Measurements from ENCODE around the gene USH2A. TPM values are rescaled to one million over a fixed set of nuclear protein-coding genes. Genes with fewer than 3 reads are reported as not detected.
A peak's percentile ranks its signal among the peaks of the same experiment; 100 is the strongest.

The USH2A gene
- total RNA-seq, 6 experiments from 2014 or later: 0.19 to 1.8 (median 0.81) TPM

- DNase-seq: no peak
- Histone ChIP-seq H3K27ac (no peak overlapping the region), H3K36me3 (no peaks in the 10 kb centered on the region), H3K9me3 (no peaks in the 10 kb centered on the region), H3K27me3 (no peaks in the 10 kb centered on the region), H3K4me3 (no peak overlapping the region), H3K4me1 (no peaks in the 10 kb centered on the region)
- TF ChIP-seq POLR2A (IDR thresholded peaks at IDR 0.05): no peak
- WGBS (ENCODE audit: insufficient coverage, low coverage, low lambda C conversion rate, missing lambda C conversion rate): 54% methylated on average over 2 of the region's 2 CpGs
- intact Hi-C loops (cut with DNase I): no loop called here
- ATAC-seq: no peak
Observed at GRCh38 chr1:216186816-216187215, 236.4 kb downstream of the USH2A start.

GRCh38 chr1:216186141-216186540 lies 237.1 kb downstream of the USH2A start:
- no peak for ATAC-seq
- H3K4me1 ChIP-seq: no peaks in the 10 kb centered on the region
- no peak for TF ChIP-seq CTCF (IDR thresholded peaks at IDR 0.05)
- no peak for TF ChIP-seq POLR2A (IDR thresholded peaks at IDR 0.05)
- no peaks in the 10 kb centered on the region for H3K9me3 ChIP-seq
- H3K27me3 ChIP-seq: no peaks in the 10 kb centered on the region
- H3K27ac ChIP-seq: no peak overlapping the region
- 64% methylated on average over 2 of the region's 2 CpGs for WGBS (ENCODE audit: insufficient coverage, low coverage, low lambda C conversion rate, missing lambda C conversion rate)
- no peak overlapping the region for H3K4me3 ChIP-seq
- DNase-seq: no peak
- no peaks in the 10 kb centered on the region for H3K36me3 ChIP-seq
- intact Hi-C loops (cut with DNase I): no loop called here

GRCh38 chr1:216184126-216184680 lies 239.0 kb downstream of the USH2A start:
- H3K27me3 ChIP-seq: no peaks in the 10 kb centered on the region
- DNase-seq (no peak), ATAC-seq (no peak)
- no peaks in the 10 kb centered on the region for H3K36me3 ChIP-seq
- no peaks in the 10 kb centered on the region for H3K4me1 ChIP-seq
- intact Hi-C loops (cut with DNase I): no loop called here
- WGBS (ENCODE audit: insufficient coverage, low coverage, low lambda C conversion rate, missing lambda C conversion rate): 62% methylated on average over 2 of the region's 2 CpGs
- TF ChIP-seq CTCF (IDR thresholded peaks at IDR 0.05): no peak
- TF ChIP-seq POLR2A (IDR thresholded peaks at IDR 0.05): no peak
- H3K9me3 ChIP-seq: no peaks in the 10 kb centered on the region
- H3K27ac ChIP-seq: no peak overlapping the region
- H3K4me3 ChIP-seq: no peak overlapping the region

GRCh38 chr1:216183454-216183853 lies 239.8 kb downstream of the USH2A start:
- Histone ChIP-seq H3K4me1 (no peaks in the 10 kb centered on the region), H3K36me3 (no peaks in the 10 kb centered on the region), H3K27me3 (no peaks in the 10 kb centered on the region), H3K27ac (no peak overlapping the region), H3K9me3 (no peaks in the 10 kb centered on the region), H3K4me3 (no peak overlapping the region)
- TF ChIP-seq POLR2A (IDR thresholded peaks at IDR 0.05): no peak
- TF ChIP-seq CTCF (IDR thresholded peaks at IDR 0.05): no peak
- no peak for DNase-seq
- WGBS (ENCODE audit: insufficient coverage, low coverage, low lambda C conversion rate, missing lambda C conversion rate): 66% methylated on average over 6 of the region's 6 CpGs
- ATAC-seq: no peak
- intact Hi-C loops (cut with DNase I): no loop called here

- Histone ChIP-seq H3K27ac (no peak overlapping the region), H3K9me3 (no peaks in the 10 kb centered on the region), H3K4me3 (no peak overlapping the region), H3K27me3 (no peaks in the 10 kb centered on the region), H3K36me3 (no peaks in the 10 kb centered on the region), H3K4me1 (no peaks in the 10 kb centered on the region)
- TF ChIP-seq POLR2A (IDR thresholded peaks at IDR 0.05) (no peak), CTCF (IDR thresholded peaks at IDR 0.05) (no peak)
- no peak for DNase-seq
- intact Hi-C loops (cut with DNase I): no loop called here
- WGBS (ENCODE audit: insufficient coverage, low coverage, low lambda C conversion rate, missing lambda C conversion rate): 11% methylated on average over 4 of the region's 4 CpGs
- ATAC-seq: peak in 1 of 4 donors; percentile 27
Observed at GRCh38 chr1:216183007-216183406, 240.2 kb downstream of the USH2A start.
